Vagina (tissue), 2 donors: ENCODE measurements around the gene MINDY4.

Experiments used
- CTCF ChIP-seq, 3 experiments: fragments of 450-650 bp in 2 of 3; fragments of 200-600 bp in 1 of 3; sonication (generic) in 1 of 3; IDR thresholded peaks; one replicate each; pipeline ENCODE4 v1.5.1; 2017 to 2019; ENCODE audit warnings: antibody characterized with exemption in 3 of 3, mild to moderate bottlenecking in 2 of 3, moderate library complexity in 2 of 3
- POLR2A ChIP-seq, 2 donors: fragments of 450-650 bp; IDR thresholded peaks; one replicate each; pipeline ENCODE4 v1.6.1; 2017; ENCODE audit warnings: antibody characterized with exemption in 2 of 2, mild to moderate bottlenecking in 2 of 2, moderate library complexity in 2 of 2
- POLR2AphosphoS5 ChIP-seq, 2 donors: sonication (generic); formaldehyde crosslinking; IDR thresholded peaks; one replicate each; pipeline ENCODE4 v1.9.0; 2017; ENCODE audit warnings: antibody characterized with exemption in 2 of 2, mild to moderate bottlenecking in 2 of 2, low read depth in 1 of 2; ENCODE audit not compliant: insufficient read depth in 1 of 2

GRCh38 chr7:30751696-30752273 is 19.4 kb upstream of the MINDY4 start, which contains the start of gene INMT:
- no peak for TF ChIP-seq CTCF (IDR thresholded peaks at IDR 0.05)
- no peak for TF ChIP-seq POLR2AphosphoS5 (IDR thresholded peaks at IDR 0.05; ENCODE audit: insufficient read depth in 1 of 2, low read depth in 1 of 2)
- TF ChIP-seq POLR2A (IDR thresholded peaks at IDR 0.05): no peak
